Adrenal gland (tissue), 12 donors: ENCODE results near the gene SOX8. TPM values are rescaled to one million over a fixed set of nuclear protein-coding genes. Genes with fewer than 3 reads are reported as not detected.

Source experiments
- DNase-seq, 7 donors: peaks; one replicate each; pipeline ENCODE4 v3.0.0-alpha.2; 2019 to 2020
- H3K27ac ChIP-seq, 5 donors: fragments of 200-600 bp; sonication (generic) in 4 of 5; 1 replicate in 3 of 5; 2 replicates in 2 of 5; pipeline versions ENCODE4 v1.5.1 to v1.8.0; 2016 to 2020; ENCODE audit warnings: mild to moderate bottlenecking in 1 of 5
- H3K27me3 ChIP-seq: fragments of 200-600 bp; 2 replicates; pipeline ENCODE4 v1.8.0; 2021
- H3K36me3 ChIP-seq, 2 donors: fragments of 200-600 bp; replicated peaks in 1 of 2; 1 replicate in 1 of 2; 2 replicates in 1 of 2; pipeline versions ENCODE4 v1.5.1 to v1.8.0; 2018 to 2022
- H3K4me1 ChIP-seq, 2 donors: fragments of 200-600 bp; replicated peaks in 1 of 2; 1 replicate in 1 of 2; 2 replicates in 1 of 2; pipeline versions ENCODE4 v1.5.1 to v1.8.0; 2018 to 2021
- H3K4me3 ChIP-seq, 4 donors: fragments of 200-600 bp; sonication (generic) in 3 of 4; one replicate each; pipeline ENCODE4 v1.5.1; 2016 to 2018
- H3K9me3 ChIP-seq, 3 donors: fragments of 200-600 bp; sonication (generic) in 1 of 3; replicated peaks in 1 of 3; 1 replicate in 2 of 3; 2 replicates in 1 of 3; pipeline versions ENCODE4 v1.5.1 to v1.8.0; 2016 to 2021
- POLR2A ChIP-seq, 2 donors: fragments of 450-650 bp; IDR thresholded peaks; one replicate each; pipeline ENCODE4 v1.6.1; 2017; ENCODE audit warnings: antibody characterized with exemption in 2 of 2, mild to moderate bottlenecking in 2 of 2, moderate library complexity in 1 of 2
- WGBS, 4 donors: extraction: QIAGEN DNeasy Blood & Tissue Kit in 2 of 4; methylation state at CpG; one replicate each; pipeline versions ENCODE4 v1.1.5 to v1.1.7; 2013 to 2017; 5-methylcytosine and 5-hydroxymethylcytosine counted together
- intact Hi-C, 2 donors: fragments of 100-400 bp; cut with DNase I; formaldehyde crosslinking; loops; one replicate each; pipeline versions ENCODE4 v1.14.1 to v1.15.0; 2022 to 2023
- polyA plus RNA-seq, 3 donors: library from polyadenylated mRNA; stranded (reverse); fragments of 200-250 nt in 2 of 3; fragments of 350-450 nt in 1 of 3; fragmentation: Illumina TruSeq in 1 of 3; extraction: RNeasy Lipid Tissue Mini Kit (QIAGEN cat#74804) in 1 of 3; gene quantifications; one replicate each; pipeline ENCODE4 v1.2.3, GENCODE V29; 2013 to 2014
- total RNA-seq, 9 donors: library from RNA; depleted of rRNA in 4 of 9; stranded (reverse); fragments of >200 nt in 4 of 9; fragments of 120-200 nt in 1 of 9; fragmentation: NEBNext Ultra II Directional in 1 of 9; extraction: Animal tissue kit (Norgen Biotek cat#: 25700) in 1 of 9; gene quantifications; one replicate each; pipeline versions ENCODE4 v1.1.0 to v1.2.4, GENCODE V29; 2013 to 2023
- TF ChIP-seq, protein P1 (sequence below), 6 experiments: fragments of 450-650 bp in 4 of 6; fragments of 200-600 bp in 2 of 6; sonication (generic) in 1 of 6; IDR thresholded peaks; 1 replicate in 5 of 6; 2 replicates in 1 of 6; pipeline versions ENCODE4 v1.5.1 to v1.8.0; 2016 to 2021; ENCODE audit warnings: antibody characterized with exemption in 6 of 6, mild to moderate bottlenecking in 2 of 6, moderate library complexity in 1 of 6
- donor health status: healthy with polysubstance abuse.
- donor health status: Bipolar disorder and iron deficiency.
- donor health status: DM: yes; HTN: yes; CAD: no.
- donor health status: DM: no; HTN: no; CAD: no.
- donor health status: DM: no; HTN: no; CAD: no.
- donor health status: DM: yes; HTN: yes; CAD: no.

SOX8 gene
- total and polyA plus RNA-seq, 12 donors = 0.04 to 2.1 (median 0.69) TPM

DNA sequence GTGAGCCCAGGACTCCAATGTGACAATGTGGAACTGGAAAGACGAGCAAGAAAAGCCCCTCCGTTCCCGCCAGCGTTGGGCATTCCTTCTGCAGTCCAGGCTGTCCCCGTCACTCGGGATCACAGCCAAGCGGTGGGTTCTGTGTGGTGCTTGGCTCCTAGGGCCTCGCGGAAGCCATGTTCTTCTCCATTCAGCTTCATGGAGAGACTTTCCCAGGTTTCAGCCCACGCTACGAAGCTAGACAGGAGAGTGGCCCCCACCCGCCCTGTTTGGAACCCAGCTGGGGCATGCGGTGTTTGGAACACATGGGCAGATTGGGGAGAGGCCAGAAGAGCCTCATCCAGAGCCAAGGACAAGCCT, 16.6 kb upstream of the SOX8 start:
- DNase-seq = no peak
- Histone ChIP-seq H3K4me1 (peaks cover 5 to 15% of the 10 kb centered on the region in 2 donors), H3K27me3 (no peaks in the 10 kb centered on the region), H3K36me3 (no peaks in the 10 kb centered on the region), H3K27ac (no peak overlapping the region), H3K9me3 (no peaks in the 10 kb centered on the region), H3K4me3 (no peak overlapping the region)
- WGBS, 4 donors = 78 to 86% (median 82%) methylated on average over 13 of the region's 13 CpGs
- intact Hi-C loops = no loop called here
- TF ChIP-seq, protein P1, sequence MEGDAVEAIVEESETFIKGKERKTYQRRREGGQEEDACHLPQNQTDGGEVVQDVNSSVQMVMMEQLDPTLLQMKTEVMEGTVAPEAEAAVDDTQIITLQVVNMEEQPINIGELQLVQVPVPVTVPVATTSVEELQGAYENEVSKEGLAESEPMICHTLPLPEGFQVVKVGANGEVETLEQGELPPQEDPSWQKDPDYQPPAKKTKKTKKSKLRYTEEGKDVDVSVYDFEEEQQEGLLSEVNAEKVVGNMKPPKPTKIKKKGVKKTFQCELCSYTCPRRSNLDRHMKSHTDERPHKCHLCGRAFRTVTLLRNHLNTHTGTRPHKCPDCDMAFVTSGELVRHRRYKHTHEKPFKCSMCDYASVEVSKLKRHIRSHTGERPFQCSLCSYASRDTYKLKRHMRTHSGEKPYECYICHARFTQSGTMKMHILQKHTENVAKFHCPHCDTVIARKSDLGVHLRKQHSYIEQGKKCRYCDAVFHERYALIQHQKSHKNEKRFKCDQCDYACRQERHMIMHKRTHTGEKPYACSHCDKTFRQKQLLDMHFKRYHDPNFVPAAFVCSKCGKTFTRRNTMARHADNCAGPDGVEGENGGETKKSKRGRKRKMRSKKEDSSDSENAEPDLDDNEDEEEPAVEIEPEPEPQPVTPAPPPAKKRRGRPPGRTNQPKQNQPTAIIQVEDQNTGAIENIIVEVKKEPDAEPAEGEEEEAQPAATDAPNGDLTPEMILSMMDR (IDR thresholded peaks at IDR 0.05) = no peak
- TF ChIP-seq POLR2A (IDR thresholded peaks at IDR 0.05) = no peak

DNA sequence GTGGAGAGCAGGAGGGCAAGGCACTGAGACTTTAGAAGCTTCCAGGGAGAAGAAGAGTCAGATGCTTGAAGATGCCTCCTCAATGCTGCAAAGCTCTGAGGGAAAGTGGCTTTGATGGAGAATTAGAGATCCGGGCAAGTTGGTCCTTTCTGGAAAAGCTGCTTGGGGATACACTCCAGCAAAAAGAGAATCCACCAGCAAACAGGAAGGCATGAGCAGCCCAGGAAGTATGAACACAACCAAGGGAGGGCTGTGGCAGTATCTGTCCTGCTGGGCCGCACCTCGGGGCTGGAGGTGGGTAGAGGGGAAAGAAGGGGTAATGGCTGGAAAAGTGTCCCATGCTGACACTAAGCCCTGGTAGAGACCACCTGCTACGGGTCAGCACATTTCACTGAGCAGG, 16.1 kb upstream of the SOX8 start:
- TF ChIP-seq, protein P1 (IDR thresholded peaks at IDR 0.05) = no peak
- TF ChIP-seq POLR2A (IDR thresholded peaks at IDR 0.05) = no peak
- no peaks in the 10 kb centered on the region for H3K27me3 ChIP-seq
- DNase-seq = no peak
- H3K27ac ChIP-seq = no peak overlapping the region
- intact Hi-C loops = no loop called here
- no peaks in the 10 kb centered on the region for H3K36me3 ChIP-seq
- H3K4me1 ChIP-seq = peaks cover 5 to 16% of the 10 kb centered on the region in 2 donors
- 88 to 95% (median 92%) methylated on average over 4 of the region's 4 CpGs for WGBS, 4 donors
- H3K9me3 ChIP-seq = no peaks in the 10 kb centered on the region
- no peak overlapping the region for H3K4me3 ChIP-seq

DNA sequence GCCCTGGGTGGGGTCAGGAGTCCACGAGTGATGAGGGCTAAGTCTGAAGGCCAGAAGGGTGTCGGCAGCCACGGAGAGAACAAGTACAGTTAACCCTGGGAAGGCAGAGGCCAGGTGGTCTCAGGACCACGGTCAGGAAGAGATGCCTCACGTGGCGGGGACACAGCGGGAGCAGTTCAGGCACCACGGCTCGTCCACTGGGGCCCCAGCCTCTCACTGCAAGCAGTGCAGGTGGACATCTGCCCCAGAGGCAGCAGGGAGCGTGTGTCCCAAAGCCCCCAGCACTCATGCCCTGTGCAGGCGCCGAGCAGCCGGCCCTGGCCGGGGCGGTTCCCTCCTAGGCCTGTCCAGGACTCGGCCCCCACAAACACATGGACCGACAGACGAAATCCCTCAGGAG, 15.5 kb upstream of the SOX8 start:
- intact Hi-C loops = no loop called here
- no peak overlapping the region for H3K4me3 ChIP-seq
- WGBS, 4 donors = 94 to 99% (median 96%) methylated on average over 8 to 18 of the region's 18 CpGs
- H3K9me3 ChIP-seq = no peaks in the 10 kb centered on the region
- H3K27ac ChIP-seq = no peak overlapping the region
- H3K27me3 ChIP-seq = no peaks in the 10 kb centered on the region
- TF ChIP-seq, protein P1 (IDR thresholded peaks at IDR 0.05) = no peak
- no peak for TF ChIP-seq POLR2A (IDR thresholded peaks at IDR 0.05)
- DNase-seq = no peak
- H3K4me1 ChIP-seq = peaks cover 6 to 17% of the 10 kb centered on the region in 2 donors
- H3K36me3 ChIP-seq = no peaks in the 10 kb centered on the region

DNA sequence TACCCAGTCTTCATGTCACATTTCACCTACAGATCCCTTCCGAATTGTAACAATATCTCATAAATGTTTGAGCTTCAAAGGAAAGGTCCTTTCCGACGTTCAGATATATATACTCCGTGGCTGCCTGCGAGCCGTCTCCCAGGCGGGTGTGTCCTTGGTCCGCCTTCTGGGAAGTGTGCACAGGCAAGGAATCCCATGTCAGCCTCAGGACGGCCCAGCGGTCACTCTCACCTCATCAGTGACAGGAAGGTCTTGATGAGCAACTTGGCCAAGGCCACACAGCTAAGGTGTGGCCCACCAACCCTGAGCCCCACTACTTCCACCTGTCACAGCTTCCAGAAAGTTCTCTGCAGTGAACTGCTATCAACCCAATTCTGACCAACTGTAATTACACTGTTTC, 15.1 kb upstream of the SOX8 start:
- no peak for TF ChIP-seq POLR2A (IDR thresholded peaks at IDR 0.05)
- intact Hi-C loops = no loop called here
- WGBS, 4 donors = 88 to 96% (median 93%) methylated on average over 7 to 10 of the region's 10 CpGs
- peaks cover 9 to 20% of the 10 kb centered on the region in 2 donors for H3K4me1 ChIP-seq
- H3K9me3 ChIP-seq = no peaks in the 10 kb centered on the region
- no peak overlapping the region for H3K4me3 ChIP-seq
- no peak overlapping the region for H3K27ac ChIP-seq
- no peak for DNase-seq
- no peaks in the 10 kb centered on the region for H3K27me3 ChIP-seq
- no peaks in the 10 kb centered on the region for H3K36me3 ChIP-seq

DNA sequence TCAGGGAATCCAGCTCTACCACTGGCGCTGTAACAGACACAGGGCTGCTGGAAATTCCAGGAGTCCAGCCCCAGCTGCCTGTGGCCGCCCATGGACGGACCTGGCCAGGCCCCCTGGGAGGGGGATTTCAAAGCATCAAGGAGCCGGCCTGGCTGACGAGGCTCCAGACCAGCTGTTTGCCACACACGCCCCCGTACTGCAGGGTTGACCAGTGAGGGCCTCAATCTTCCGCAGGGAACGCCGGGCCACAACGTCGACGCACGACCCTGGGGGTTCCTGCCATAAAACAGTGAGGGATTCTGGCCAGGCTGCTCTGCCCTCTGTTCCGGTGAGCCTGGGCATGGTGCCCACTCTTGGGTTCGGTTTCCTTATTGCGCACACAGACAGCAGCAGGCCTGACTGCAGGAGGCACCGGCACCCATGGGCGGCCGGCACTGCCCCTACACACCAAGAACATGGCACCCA, 14.5 kb upstream of the SOX8 start:
- Histone ChIP-seq H3K27me3 (no peaks in the 10 kb centered on the region), H3K36me3 (no peaks in the 10 kb centered on the region), H3K9me3 (no peaks in the 10 kb centered on the region), H3K4me1 (peaks cover 9 to 20% of the 10 kb centered on the region in 2 donors), H3K4me3 (no peak overlapping the region), H3K27ac (no peak overlapping the region)
- WGBS, 4 donors = 91 to 95% (median 92%) methylated on average over 12 to 20 of the region's 20 CpGs; no CpG with 5 or more reads in 1 of the 4 donors
- intact Hi-C loops = no loop called here
- DNase-seq = no peak
- TF ChIP-seq, protein P1 (IDR thresholded peaks at IDR 0.05) = no peak
- TF ChIP-seq POLR2A (IDR thresholded peaks at IDR 0.05) = no peak
